GM19463 (cell line): ENCODE results near the gene TBXT.
"Not testable (repeated sequence)": the region's sequence is repeated elsewhere in the genome, so short reads cannot be mapped to it uniquely, and the experiment has no call there.

Experiments used
- ATAC-seq: cut with Tn5 transposase; IDR thresholded peaks from one replicate; pipeline ENCODE4 v1.9.1; 2021; ENCODE audit warnings: mild to moderate bottlenecking, moderate library complexity; ENCODE audit not compliant: unreplicated experiment

Gene TBXT

DNA sequence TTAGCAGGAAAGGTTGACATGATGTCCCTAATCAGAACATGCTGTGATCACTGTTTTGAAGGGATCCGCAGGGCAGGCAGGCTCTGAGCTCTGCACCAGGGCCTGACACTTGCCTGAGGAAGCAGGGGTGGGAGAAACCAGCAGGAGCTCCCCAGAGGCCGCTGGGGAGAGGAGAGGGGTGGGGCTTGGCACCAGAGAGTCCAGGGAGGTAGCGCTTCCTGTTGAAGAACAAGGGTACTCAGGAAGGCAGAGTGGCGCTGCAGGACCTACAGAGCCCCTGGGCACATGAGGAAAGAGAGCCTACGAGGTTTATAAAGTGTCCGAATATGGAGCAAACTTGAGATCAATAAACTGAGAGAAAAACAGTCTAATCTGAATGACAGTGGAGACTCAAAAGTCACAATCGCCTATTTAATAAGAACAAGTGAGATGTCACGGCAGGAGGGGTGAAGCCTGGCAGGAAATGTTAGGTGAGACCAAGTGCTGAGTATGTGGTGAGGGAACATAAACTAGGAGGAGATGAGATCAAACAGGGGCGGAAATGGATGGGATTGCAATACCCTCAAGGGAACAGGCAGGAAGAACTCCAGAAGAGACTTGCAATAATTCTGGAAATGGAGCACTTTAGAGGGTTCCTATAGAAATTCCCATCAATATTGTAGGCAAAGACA is 5.8 kb upstream of the TBXT start:
- no peak for ATAC-seq

DNA sequence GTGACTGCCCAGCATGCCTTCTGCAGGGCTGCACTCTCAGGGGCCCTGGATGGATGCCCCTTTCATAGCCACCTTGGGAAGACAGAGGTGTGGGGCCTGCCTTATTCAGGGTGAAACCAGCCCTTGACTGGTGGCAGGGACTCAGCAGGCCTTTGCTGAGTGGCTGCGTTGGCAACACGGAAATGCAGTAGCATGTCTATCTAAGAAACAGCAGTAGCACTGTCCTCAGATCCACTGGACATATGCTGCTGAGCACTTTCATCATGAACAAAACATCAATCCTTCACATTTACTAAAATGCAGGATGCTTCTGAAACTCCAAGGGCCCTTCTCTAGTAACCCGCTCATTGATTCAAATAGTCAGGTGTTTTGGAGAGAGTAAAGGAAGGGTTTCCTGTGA is 4.9 kb upstream of the TBXT start:
- ATAC-seq: no peak

DNA sequence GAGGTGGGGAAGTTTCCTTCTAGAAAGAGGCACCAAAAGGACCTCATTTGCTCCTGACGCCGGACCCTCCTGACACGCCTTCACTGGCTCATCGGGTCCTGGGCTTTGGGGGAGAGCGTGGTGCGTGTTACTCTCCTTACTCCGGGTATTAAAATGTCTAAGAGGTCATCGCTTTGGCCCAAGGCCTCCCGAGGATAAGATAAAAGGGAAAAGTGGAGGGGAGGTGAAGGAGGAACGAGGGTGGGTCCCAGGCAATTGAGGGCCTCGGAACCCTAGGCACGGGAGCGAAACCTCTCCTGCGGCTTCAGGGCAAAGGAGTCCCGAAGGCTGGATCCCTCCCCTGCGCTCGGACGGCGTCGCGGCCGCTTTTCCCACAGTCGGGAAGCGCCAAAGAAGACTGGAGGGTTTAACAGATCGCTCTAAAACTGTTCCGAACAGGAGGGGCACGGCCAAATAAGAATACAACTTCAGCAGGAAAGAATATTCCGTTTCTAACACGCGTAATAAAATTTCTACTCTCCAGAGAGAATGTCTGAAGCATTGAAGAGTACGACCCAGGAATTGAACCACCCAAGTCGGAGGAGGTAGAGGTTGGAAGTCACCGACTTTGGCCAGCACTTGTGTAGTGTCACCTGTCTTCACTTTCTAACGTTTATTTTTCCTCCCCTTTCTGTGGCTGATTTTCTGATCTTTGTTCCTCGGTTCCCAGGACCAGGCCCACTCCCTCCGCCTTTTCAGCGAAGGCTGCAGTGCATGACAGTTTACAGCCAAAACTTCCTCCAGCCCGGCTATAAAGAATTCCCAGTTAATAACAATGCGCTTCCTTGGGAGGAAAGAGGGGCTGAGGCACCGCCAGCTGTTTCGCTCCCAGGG is 2.1 kb upstream of the TBXT start:
- ATAC-seq: no peak

GRCh38 chr6:166168616-166169548 is 1.2 kb upstream of the TBXT start:
- no peak for ATAC-seq

DNA sequence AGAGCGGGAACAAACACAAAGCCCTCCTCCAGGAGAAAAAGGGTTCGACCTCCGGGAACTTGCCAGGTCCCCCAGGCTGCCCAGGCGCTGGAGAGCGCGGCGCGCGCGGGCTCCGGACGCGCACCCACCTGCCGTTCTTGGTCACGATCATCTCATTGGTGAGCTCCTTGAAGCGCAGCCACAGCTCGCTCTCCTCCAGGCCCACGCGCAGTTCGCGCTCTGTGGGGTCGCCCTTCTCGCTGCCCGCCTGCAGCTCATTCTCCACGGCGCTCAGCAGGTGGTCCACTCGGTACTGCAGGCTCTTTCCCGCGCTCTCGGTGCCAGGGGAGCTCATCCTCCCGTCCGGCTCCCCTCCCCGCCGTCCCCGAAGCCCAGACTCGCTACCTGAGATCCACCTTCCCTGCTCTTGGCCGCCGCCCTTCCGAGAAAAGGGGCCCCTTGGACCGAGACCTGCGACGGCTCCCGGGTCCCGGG is 356 bp downstream of the TBXT start:
- ATAC-seq: no peak

- ATAC-seq: no peak
Measured at GRCh38 chr6:166166314-166167257, 1.1 kb downstream of the TBXT start.

GRCh38 chr6:166165558-166166313 is 1.9 kb downstream of the TBXT start:
- ATAC-seq: no peak

GRCh38 chr6:166162599-166163342 is 4.9 kb downstream of the TBXT start:
- ATAC-seq: peak; percentile 81

DNA sequence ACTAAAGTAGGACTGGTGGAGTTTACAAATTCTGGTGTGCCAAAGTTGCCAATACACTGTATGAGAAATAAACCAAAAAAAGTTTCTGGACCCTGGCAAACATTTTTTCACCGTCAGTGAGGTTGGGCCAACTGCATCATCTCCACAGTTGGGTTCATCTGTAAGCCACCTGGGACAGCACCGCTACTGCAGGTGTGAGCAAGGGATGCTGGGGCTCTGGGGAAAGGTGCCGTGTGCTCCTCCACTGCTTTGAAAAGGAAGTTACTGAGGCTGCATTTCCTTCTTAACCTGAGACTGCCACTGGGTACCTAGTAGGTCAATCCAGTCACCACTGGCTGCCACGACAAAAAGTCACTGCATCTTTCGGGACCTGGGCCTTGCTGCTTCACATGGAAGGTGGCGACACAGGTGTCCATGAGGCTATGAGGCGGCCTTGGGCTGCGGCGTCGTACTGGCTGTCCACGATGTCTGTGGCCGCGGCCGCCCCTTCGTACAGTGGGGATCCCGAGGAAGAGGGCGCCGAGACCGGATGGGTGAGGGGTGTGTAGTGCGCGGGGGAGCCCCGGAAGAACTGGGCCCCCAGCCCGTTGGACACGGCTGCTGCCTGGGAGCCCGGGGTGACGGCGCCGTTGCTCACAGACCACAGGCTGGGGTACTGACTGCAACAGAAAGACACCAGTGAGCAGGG is 9.6 kb downstream of the TBXT start:
- no peak for ATAC-seq

DNA sequence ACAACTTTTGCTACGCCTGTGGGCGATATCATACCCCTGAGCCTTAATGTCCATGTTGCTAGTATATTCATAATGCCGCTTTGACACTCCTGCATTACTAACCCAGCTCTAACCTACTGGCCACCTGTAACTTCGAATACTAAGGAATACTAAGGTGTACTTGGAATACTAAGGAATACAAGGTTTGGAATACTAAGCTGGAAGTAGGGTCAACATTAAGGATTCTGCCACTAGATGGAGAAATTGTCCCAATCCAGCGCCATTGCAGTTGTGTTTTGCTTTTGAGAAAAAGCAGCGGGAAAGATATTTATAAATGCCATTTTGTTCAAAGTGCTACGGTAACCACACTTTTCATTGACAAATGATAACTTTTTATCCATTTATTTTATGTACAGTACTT is 10.7 kb downstream of the TBXT start:
- no peak for ATAC-seq

DNA sequence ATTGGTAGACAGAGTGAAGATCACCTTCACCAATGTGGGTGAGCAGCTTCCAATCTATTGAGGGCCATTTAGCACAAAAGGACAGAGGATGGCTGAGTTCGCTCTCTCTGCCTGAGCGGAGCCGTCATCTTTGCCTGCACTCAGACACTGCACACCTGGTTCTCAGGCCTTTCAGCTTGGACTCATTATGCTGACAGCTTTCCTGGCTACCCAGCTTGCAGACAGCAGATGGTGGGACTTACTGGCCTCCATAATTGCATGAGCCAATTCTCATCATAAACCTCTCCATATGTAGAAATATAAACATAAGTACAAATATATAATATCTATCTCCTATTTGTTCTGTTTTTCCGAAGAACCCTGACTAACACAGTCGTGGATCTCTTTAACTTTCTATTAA is 13.7 kb downstream of the TBXT start:
- ATAC-seq: no peak

DNA sequence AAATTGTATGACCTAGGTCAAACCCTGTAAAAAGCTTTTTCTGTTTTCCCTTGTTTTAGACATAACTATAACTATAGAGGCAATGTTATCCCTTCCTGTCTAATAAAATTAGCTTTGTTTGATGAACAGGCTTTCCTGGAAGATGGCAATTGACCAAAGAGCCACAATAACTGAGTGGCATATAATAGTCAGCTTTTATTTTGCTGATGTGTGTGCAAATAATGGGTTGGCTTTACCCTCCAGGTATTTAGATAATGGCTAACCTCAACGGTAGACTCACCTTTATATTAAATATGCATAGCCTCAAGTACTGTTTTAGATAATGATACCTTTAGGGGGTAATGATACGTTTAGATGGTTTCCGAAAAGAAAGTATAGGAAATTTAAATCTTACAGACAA is 15.0 kb downstream of the TBXT start:
- no peak for ATAC-seq

- no peak for ATAC-seq
Measured at GRCh38 chr6:166151798-166152197, 15.9 kb downstream of the TBXT start.

DNA sequence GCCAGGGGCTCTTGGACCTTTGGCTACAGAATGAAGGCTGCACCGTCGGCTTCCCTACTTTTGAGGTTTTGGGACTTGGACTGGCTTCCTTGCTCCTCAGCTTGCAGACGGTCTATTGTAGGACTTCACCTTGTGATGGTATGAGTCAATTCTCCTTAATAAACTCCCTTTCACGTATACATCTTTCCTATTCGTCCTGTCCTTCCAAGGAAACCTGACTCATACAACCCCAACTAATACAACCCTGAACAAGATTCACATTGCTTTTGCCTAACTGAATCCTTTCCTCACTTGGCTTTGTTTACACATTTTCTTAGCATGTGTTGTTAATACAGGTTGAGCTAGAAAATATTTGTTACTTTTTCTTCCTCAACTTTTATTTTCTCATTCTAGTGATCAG is 21.9 kb downstream of the TBXT start:
- no peak for ATAC-seq

DNA sequence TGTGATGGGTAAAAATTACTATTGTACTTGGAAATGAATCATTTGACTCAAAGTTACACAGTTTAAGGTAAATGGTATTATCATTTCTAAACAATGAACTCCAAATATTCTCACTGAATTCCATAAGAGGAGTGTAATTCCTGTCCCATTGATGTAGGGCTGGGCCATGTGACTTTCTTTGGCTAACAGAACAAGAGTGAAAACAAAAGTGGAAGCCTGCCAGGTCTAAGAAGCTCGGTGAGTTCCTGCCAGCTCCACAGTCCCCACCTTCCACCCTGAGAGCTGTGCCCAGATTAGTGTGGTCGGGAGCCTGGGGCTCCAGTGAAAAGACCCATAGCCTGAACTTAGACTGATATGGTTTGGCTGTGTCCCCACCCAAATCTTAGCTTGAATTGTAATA is 24.6 kb downstream of the TBXT start:
- no peak for ATAC-seq

DNA sequence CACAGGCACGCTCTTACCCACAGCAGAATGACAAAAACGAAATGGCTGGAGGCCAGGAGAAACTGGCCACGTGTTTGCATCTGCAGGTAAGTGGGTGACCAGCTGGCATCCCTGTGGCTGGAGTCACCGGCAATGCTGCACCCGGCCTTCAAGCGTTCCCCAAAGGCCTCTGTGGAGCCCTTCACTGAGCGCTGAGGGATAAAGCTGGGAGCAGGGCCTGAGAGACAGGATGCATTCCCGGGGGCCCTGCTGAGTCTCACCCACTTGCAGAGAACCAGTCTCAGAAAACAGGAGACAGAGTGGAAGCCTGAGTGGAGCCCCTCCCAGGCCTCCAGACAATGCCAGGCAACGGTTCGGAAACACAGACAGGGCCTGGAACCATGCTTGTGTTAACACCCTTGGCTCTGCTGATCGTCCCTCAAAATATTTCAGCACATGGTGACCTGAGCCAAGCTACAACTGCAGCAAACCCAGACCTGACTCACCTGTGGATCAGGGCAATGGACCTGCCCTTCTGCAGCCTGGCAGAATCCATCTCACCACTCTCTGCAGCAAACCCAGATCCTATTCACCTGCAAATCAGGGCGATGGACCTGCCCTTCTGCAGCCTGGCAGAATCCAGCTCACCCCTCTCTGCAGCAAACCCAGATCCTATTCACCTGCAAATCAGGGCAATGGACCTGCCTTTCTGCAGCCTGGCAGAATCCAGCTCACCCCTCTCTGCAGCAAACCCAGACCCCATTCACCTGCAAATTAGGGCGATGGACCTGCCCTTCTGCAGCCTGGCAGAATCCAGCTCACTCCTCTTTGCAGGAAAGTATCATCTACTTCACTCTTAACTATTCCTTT is 39.8 kb downstream of the TBXT start:
- ATAC-seq: no peak

GRCh38 chr6:166123115-166123514 is 44.5 kb downstream of the TBXT start:
- not testable (repeated sequence) for ATAC-seq
